ENCODE results near the gene DOCK4. TPM values are rescaled to one million over a fixed set of nuclear protein-coding genes. Genes with fewer than 3 reads are reported as not detected.

Gene DOCK4
- total and polyA plus RNA-seq, 10 of the 15 experiments (the other 5 are each of a cell fraction or from before 2014, with no cell fraction given): 0.03 to 0.73 (median 0.38) TPM

DNA sequence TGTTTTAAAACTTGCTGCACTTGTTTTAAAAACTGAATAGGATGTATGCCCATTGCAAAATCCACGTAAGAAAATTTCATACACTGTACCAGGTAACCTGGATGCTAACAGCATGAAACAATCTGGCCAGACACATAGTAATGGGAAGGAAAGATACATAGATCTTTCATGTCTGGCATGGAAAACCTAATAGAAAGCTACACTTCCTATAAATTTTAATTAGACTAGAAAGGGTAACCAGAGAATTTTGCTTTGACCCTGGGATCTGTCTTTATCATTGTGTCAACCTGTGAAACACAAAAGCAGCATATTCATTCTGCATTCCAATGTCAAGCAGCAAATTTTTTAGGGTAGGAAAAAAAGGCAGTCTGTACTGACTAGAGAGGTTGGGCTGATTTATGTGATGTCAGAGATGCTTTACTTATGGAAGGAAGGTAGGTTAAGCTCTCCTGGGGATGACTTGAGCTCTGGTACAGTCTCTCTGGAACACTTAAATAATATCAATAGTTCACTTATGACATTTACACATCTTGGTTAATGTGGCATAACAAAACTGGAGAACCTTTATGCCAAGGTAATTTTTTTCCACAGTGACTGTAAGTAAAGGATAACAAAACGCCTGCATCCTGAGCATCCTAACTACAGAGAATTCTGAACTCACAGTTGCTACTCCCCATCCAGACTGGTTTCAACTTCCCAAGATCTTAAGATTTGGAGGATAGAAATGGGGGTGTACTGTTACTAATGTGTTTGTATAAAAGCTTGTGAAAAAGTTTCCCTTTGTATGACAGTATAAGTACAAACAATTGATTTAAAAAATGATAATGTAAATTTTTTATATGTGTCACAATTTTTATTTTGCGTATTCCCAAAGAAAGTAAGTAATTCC, 44.7 kb downstream of the DOCK4 start:
- ChIA-PET SMC1A (ENCODE audit: uncharacterized antibody, unreplicated experiment) (no interaction called here), CTCF (no interaction called here), RAD21 (ENCODE audit: unreplicated experiment) (interaction anchor here (0.5 kb wide), 1 partner anchor 398 kb away, joined by 3 read pairs; no protein-coding TSS in a partner anchor), POLR2A (no interaction called here)
- FAIRE-seq (no peak), DNase-seq (ENCODE audit: low read depth, low spot score) (no peak), ATAC-seq (no peak)
- intact Hi-C loops (cut with micrococcal nuclease; ENCODE audit: unreplicated experiment): no loop called here
- Histone ChIP-seq H3K27ac (ENCODE audit: control insufficient read depth, insufficient read depth) (no peak overlapping the region), H3K4me1 (ENCODE audit: control insufficient read depth, insufficient read depth, low read length) (no peaks in the 10 kb centered on the region), H3K79me2 (ENCODE audit: control insufficient read depth, insufficient read depth, low read length) (no peaks in the 10 kb centered on the region), H4K20me1 (ENCODE audit: control insufficient read depth, insufficient read depth) (no peaks in the 10 kb centered on the region), H3K9me3 (replicated peaks; ENCODE audit: control insufficient read depth, insufficient read depth, low read length) (no peaks in the 10 kb centered on the region), H2AFZ (ENCODE audit: control insufficient read depth, low read depth, low read length) (no peak overlapping the region), H3K9ac (ENCODE audit: control insufficient read depth, insufficient read depth, low read length) (no peak overlapping the region), H3K36me3 (ENCODE audit: control insufficient read depth in 2 of 2, insufficient read depth in 2 of 2, low read length in 1 of 2) (no peaks in the 10 kb centered on the region), H3K4me2 (ENCODE audit: control insufficient read depth, insufficient read depth) (no peak overlapping the region), H3K27me3 (replicated peaks in 1 of 2; ENCODE audit: control insufficient read depth in 2 of 2, insufficient read depth in 2 of 2, low read length in 1 of 2) (no peaks in the 10 kb centered on the region), H3K4me3 (no peak overlapping the region)
- no TSS peak for BruUV-seq (replicated peaks)
- no peak for TF ChIP-seq ZNF384 (IDR thresholded peaks at IDR 0.05; ENCODE audit: borderline replicate concordance, low read depth, low read length)
- WGBS (ENCODE audit: insufficient coverage, insufficient replicate concordance, low lambda C conversion rate, missing lambda C conversion rate): 68% methylated on average over 3 of the region's 3 CpGs
- in situ Hi-C loops (cut with MboI): no loop called here

DNA sequence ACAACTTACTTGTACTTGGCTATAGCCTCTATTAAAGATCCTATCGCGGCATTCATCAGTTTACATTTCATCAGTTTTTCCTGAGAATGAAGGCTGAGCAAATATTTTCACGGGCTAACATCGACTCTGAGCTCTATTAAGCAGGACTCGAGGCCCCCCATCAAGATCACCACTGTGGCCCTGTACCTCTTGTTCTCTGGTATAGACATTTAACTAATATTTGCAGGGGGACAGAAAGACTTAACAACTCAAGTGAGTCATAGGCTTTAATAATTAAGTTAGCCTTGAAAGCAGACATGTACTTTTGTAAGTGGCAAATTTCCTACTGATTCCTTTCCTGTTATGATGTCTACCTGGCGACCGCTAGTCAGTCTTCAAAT, 45.4 kb downstream of the DOCK4 start:
- no TSS peak for BruUV-seq (replicated peaks)

More for the DNA sequence above, 45.4 kb downstream of the DOCK4 start:
- ATAC-seq: no peak
- SMC1A ChIA-PET (ENCODE audit: uncharacterized antibody, unreplicated experiment): no interaction called here
- Histone ChIP-seq H3K36me3 (ENCODE audit: control insufficient read depth in 2 of 2, insufficient read depth in 2 of 2, low read length in 1 of 2) (no peaks in the 10 kb centered on the region), H3K79me2 (ENCODE audit: control insufficient read depth, insufficient read depth, low read length) (no peaks in the 10 kb centered on the region), H2AFZ (ENCODE audit: control insufficient read depth, low read depth, low read length) (no peak overlapping the region), H3K27me3 (replicated peaks in 1 of 2; ENCODE audit: control insufficient read depth in 2 of 2, insufficient read depth in 2 of 2, low read length in 1 of 2) (no peaks in the 10 kb centered on the region), H3K9ac (ENCODE audit: control insufficient read depth, insufficient read depth, low read length) (no peak overlapping the region), H3K9me3 (replicated peaks; ENCODE audit: control insufficient read depth, insufficient read depth, low read length) (no peaks in the 10 kb centered on the region), H3K4me3 (no peak overlapping the region), H4K20me1 (ENCODE audit: control insufficient read depth, insufficient read depth) (no peaks in the 10 kb centered on the region), H3K4me1 (ENCODE audit: control insufficient read depth, insufficient read depth, low read length) (no peaks in the 10 kb centered on the region), H3K27ac (ENCODE audit: control insufficient read depth, insufficient read depth) (no peak overlapping the region), H3K4me2 (ENCODE audit: control insufficient read depth, insufficient read depth) (no peak overlapping the region)
- 80% methylated on average over 7 of the region's 7 CpGs for WGBS (ENCODE audit: insufficient coverage, insufficient replicate concordance, low lambda C conversion rate, missing lambda C conversion rate)
- POLR2A ChIA-PET: no interaction called here
- no peak for FAIRE-seq
- RAD21 ChIA-PET (ENCODE audit: unreplicated experiment): no interaction called here
- in situ Hi-C loops (cut with MboI) (no loop called here), intact Hi-C loops (cut with micrococcal nuclease; ENCODE audit: unreplicated experiment) (no loop called here)
- CTCF ChIA-PET: no interaction called here
- no peak for DNase-seq (ENCODE audit: low read depth, low spot score)
- TF ChIP-seq MEF2B (IDR thresholded peaks at IDR 0.05; ENCODE audit: partially characterized antibody, poor library complexity, severe bottlenecking) (no peak), CBFB (IDR thresholded peaks at IDR 0.05; ENCODE audit: low read depth) (no peak), RELA (IDR thresholded peaks at IDR 0.05; ENCODE audit: borderline replicate concordance, partially characterized antibody) (no peak), TCF12 (IDR thresholded peaks at IDR 0.05; ENCODE audit: low read depth, low read length) (no peak), LARP7 (IDR thresholded peaks at IDR 0.05) (no peak), SUPT20H (IDR thresholded peaks at IDR 0.05; ENCODE audit: borderline replicate concordance, control insufficient read depth, low read depth, low read length) (no peak), NRF1 (conservative IDR thresholded peaks at IDR 0.05; ENCODE audit: low read depth, low read length) (no peak), HDAC2 (IDR thresholded peaks at IDR 0.05) (no peak), ZNF24 (IDR thresholded peaks at IDR 0.05) (no peak), GATAD2B (conservative IDR thresholded peaks at IDR 0.05; ENCODE audit: low read depth) (no peak), IKZF1 (conservative IDR thresholded peaks at IDR 0.05) (no peak)
- TF ChIP-seq, protein P1, sequence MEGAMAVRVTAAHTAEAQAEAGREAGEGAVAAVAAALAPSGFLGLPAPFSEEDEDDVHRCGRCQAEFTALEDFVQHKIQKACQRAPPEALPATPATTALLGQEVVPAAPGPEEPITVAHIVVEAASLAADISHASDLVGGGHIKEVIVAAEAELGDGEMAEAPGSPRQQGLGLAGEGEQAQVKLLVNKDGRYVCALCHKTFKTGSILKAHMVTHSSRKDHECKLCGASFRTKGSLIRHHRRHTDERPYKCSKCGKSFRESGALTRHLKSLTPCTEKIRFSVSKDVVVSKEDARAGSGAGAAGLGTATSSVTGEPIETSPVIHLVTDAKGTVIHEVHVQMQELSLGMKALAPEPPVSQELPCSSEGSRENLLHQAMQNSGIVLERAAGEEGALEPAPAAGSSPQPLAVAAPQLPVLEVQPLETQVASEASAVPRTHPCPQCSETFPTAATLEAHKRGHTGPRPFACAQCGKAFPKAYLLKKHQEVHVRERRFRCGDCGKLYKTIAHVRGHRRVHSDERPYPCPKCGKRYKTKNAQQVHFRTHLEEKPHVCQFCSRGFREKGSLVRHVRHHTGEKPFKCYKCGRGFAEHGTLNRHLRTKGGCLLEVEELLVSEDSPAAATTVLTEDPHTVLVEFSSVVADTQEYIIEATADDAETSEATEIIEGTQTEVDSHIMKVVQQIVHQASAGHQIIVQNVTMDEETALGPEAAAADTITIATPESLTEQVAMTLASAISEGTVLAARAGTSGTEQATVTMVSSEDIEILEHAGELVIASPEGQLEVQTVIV (IDR thresholded peaks at IDR 0.05; ENCODE audit: borderline replicate concordance, partially characterized antibody): no peak
- TF ChIP-seq, protein P2, sequence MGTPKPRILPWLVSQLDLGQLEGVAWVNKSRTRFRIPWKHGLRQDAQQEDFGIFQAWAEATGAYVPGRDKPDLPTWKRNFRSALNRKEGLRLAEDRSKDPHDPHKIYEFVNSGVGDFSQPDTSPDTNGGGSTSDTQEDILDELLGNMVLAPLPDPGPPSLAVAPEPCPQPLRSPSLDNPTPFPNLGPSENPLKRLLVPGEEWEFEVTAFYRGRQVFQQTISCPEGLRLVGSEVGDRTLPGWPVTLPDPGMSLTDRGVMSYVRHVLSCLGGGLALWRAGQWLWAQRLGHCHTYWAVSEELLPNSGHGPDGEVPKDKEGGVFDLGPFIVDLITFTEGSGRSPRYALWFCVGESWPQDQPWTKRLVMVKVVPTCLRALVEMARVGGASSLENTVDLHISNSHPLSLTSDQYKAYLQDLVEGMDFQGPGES (IDR thresholded peaks at IDR 0.05): no peak
